Hematopoietic multipotent progenitor cell treated with erythropoietin and hydrocortisone succinate and interleukin-3 and kit ligand, for 4 days (in vitro differentiated cells): Measurements from ENCODE around the gene BICD2.

Experiments
- DNase-seq: peaks from one replicate; pipeline ENCODE4 v3.0.0-alpha.2; 2015

BICD2 gene

DNA sequence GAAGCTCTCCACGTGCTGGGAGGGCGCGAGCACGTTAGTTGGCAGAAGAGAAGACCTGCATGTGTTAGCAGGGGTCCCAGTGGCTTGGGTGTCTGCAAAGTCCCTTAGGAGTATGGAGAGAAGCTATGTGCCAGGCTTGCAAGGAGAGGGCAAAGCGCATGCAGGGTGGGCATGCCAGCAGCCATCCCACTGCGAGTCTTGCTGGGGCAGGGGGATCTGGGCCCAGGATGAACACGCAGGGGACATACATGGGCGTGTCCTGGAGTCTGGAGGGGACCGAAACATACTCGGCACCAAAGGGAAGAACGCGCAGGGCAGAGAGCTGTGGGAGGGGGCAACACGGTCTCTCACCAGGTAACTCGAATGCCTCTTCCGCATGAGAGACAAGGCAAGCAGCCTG lies 51.1 kb downstream of the BICD2 start:
- no peak for DNase-seq

- DNase-seq = no peak
Measured at GRCh38 chr9:92712767-92713166, 51.9 kb downstream of the BICD2 start.

GRCh38 chr9:92711844-92712243 lies 52.8 kb downstream of the BICD2 start:
- peak; percentile 35 for DNase-seq

- DNase-seq = no peak
Measured at GRCh38 chr9:92711146-92711545, 53.5 kb downstream of the BICD2 start.

DNA sequence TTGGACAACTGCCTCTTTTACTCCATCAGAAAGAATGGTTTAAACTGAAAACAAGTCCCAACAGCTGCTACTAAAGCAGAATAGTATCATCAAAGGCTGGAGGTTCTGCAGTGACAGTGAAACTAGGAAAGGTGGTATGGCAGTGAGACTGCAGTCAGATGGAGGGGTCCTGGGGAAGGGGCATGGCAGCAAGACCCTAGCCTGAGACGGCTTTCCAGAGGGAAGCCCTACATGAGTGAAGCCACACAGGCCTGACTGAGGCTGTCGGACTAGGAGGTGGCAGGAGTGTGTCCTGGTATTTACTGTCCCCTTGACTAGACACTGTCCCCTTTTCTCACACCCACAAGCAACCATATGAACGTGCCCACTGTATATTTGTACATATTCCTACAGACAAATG lies 54.3 kb downstream of the BICD2 start:
- no peak for DNase-seq

DNA sequence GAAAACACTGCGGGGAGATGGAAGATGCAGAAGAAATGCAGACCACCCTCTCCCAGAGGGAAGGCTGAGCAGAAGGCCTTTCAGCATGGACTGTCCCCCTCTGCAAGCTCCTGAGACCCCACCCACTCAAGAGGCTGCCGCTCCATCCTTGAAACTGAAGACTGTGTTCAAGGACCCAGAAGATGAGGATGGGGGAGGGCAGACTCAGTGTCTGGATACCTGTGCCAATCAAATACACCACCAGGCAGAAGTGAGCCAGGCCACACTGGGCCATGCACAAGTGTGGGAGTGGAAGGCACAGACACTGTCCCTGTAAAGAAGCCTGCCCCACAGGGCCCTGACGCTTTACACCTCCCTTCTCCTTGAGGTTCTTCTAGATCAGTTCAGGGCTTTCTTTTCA lies 54.7 kb downstream of the BICD2 start:
- no peak for DNase-seq

DNA sequence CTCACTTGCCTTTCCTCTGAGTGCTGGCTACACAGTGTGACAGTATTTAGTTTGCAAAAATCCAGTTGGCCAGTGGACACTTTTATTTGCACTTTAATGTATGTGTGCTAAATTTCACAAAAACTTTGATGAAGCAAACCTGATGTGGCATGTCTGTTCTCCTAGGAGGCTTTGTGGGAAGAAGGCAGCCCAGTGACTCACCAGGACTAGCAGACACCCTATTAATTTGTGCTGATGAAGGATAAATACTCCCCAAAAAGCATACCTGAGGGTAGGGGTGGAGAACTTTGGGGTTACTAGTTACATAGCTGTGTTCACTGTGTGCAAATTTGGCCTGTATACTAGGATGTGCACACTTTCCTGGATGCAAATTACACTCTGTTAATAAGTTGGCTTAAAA lies 55.4 kb downstream of the BICD2 start:
- DNase-seq = no peak

DNA sequence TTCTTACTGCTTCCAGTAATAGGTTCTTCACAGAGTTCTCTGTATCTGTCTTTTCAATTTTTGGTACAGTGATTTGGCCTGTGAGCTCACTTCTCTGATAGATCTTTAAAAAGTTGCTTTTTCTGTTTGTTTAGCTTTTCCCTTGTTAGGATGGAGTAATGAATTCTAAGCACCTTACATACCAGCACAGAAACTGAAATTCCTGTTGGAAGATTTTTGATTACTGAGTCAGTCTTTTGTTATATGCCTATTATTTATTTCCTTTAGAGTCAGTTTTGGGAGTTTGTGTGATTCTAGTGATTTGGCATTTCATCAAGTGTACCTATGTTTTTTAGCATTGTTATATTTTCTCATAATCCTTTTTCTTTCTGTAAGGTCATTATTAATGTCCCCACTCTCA lies 57.1 kb downstream of the BICD2 start:
- DNase-seq = no peak

- peak; percentile 78 for DNase-seq
Measured at GRCh38 chr9:92706218-92706940, 58.3 kb downstream of the BICD2 start.

DNA sequence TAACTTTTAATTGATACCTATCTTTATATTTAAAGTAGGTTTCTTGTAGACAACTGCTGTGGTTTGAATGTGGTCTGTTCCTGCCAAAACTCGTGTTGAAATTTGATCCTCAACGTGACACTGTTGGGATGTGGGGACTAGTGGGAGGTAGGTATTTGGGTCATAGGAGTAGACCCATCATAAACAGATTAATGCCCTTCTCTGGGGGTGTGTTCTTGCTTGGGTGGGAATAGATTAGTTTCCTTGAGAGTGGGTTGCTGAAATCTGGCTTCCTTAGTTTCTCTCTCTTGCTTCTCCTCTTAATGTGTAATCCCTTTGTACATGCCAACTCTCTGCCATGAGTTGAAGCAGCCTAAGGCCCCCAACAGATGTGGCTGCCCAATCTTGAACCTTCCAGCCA lies 60.1 kb downstream of the BICD2 start:
- no peak for DNase-seq

- no peak for DNase-seq
Measured at GRCh38 chr9:92696619-92697018, 68.0 kb downstream of the BICD2 start.

- peak; percentile 40 for DNase-seq
Measured at GRCh38 chr9:92686954-92687353, 77.7 kb downstream of the BICD2 start.

DNA sequence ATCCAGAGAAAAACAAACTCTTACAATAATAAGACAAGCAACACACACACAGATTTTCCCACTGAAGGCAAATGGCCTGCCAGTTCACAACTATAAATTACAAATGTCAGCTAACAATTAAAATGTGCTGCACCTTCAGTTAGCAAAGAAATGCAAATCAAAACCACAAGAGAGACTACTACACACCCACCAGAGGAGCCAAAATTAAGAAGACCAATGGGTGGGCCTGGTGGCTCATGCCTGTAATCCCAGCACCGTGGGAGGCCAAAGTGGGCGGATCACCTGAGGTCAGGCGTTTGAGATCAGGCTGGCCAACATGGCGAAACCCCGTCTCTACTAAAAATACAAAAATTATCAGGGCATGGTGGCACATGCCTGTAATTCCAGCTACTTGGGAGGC lies 79.6 kb downstream of the BICD2 start:
- DNase-seq = no peak

DNA sequence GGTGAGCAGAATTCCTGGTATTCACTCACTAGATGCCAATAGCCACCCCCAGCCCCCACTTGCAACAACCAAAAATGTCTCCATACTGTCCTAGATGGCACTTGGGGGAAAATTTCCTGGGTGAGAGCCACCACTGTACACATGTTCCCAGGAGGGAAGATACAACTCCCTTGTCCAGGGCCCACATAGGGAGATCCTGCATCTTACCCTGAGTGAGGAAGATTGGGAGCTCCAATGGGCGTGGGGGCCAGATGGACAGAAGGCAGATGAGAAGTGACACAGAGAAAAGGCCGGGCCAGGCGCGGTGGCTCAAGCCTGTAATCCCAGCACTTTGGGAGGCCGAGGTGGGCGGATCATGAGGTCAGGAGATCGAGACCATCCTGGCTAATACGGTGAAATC lies 82.4 kb downstream of the BICD2 start:
- no peak for DNase-seq

- DNase-seq = no peak
Measured at GRCh38 chr9:92680166-92681119, 84.2 kb downstream of the BICD2 start.

- no peak for DNase-seq
Measured at GRCh38 chr9:92679413-92680165, 85.0 kb downstream of the BICD2 start.

DNA sequence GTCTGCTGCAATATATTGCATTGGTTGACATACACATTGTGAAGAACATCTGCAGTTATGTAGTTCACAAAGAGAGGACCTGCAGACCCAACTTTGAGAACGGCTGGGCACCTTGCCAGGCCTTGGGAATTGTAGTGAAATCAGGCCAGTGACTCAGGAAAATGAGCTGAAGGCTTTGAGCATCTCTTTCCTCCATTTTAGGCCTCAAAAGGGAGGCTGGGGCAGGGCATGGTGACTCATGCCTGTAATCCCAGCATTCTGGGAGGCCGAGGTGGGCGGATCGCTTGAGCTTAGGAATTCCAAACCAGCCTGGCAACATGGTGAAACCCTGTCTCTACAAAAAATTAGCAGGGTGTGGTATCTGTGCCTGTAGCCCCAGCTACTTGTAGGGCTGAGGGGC lies 93.3 kb downstream of the BICD2 start:
- DNase-seq = peak; percentile 25

DNA sequence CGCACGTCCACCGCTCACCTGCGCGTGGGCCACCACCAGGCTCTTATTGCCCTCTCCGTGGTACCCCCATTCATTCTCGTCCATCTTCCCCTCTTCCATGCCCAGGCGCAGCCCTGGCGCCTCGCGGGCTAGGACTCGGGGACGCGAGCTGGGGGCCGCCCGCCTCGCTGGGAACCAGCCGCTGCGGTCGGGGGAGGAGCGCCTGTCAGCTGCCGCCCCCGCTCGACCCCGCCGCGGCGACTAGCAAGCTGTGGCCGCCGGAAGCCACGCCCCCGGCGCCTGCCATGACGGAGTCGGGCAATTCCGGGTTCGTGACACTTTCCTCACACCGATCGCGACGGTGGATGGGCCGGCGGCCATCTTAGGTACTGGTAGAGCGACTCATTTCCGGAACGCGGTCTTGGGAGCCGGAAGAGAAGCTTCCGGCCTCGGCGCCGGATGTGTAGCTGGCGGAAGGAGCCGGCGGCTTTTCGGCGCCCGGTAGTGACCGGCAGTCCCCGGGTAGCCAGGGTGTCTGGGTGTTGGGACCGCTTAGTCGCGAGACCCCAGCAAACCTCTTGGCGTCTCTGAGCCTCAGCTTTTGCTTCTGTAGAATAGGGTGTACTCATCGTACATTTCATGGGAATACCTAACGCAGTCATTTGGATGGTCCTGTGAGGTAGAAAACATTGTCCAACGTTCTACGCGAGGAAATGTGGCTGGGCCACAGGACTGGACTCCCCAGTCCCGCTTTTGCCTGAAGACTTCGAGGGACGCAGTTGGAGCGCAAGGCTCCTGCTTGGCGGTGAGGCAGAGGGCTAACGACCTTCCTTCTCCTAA lies 94.5 kb downstream of the BICD2 start, which contains the start of gene IPPK:
TSS of gene IPPK (minus strand) at position 242 of the 819 bp plus-strand sequence. CDS start at position 99, 143 bp downstream.
- peak; percentile 100 for DNase-seq

- peak; percentile 47 for DNase-seq
Measured at GRCh38 chr9:92669527-92669889, 95.1 kb downstream of the BICD2 start.

GRCh38 chr9:92668746-92669526 lies 95.7 kb downstream of the BICD2 start:
- peak; percentile 50 for DNase-seq

DNA sequence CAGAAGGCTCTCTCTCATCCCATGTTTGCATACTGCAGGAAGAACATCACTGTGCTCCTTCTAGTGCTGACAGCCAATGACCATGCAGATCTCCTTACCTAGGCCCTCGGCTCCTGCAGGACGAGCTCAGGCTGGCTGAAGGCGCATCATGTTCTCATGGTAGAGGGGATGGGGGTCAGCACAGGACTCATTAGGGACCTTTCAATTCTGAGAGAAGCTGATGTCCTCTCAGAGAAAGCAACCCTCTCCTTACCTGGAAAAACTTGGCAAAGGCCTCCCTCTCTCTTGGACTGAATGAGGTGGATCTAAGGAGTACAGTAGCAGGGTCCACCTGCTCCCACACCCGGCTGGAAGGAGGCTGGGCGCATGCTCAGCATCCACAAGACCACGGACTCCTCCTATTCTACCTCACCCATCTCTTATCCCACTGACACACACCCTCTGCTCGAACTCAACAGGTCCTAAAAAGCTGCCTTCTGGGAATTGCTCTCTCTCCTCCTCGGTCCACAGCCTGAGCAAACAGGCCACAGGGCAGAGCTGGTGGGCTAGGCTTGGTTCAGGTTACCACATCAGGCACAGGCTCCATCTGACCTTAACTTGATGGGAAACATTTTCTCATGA lies 97.6 kb downstream of the BICD2 start:
- no peak for DNase-seq
